Thyroid gland (tissue), 4 donors: ENCODE data around the gene CASD1. TPM values are rescaled to one million over a fixed set of nuclear protein-coding genes. Genes with fewer than 3 reads are reported as not detected.

ENCODE experiments used
- DNase-seq, 2 donors: peaks; one replicate each; pipeline ENCODE4 v3.0.0-alpha.2; 2019
- H3K27ac ChIP-seq, 3 donors: fragments of 200-600 bp; sonication (generic); 1 replicate in 2 of 3; 2 replicates in 1 of 3; pipeline ENCODE4 v1.5.1; 2016 to 2019; ENCODE audit warnings: mild to moderate bottlenecking in 1 of 3, moderate library complexity in 1 of 3
- H3K27me3 ChIP-seq: fragments of 200-600 bp; sonication (generic); one replicate; pipeline ENCODE4 v1.5.1; 2019
- H3K36me3 ChIP-seq, 2 donors: fragments of 200-600 bp; sonication (generic); one replicate each; pipeline ENCODE4 v1.5.1; 2016 to 2019
- H3K4me1 ChIP-seq, 2 donors: fragments of 200-600 bp; sonication (generic); one replicate each; pipeline ENCODE4 v1.5.1; 2017 to 2019
- H3K4me3 ChIP-seq, 3 donors: fragments of 200-600 bp; sonication (generic); replicated peaks in 1 of 3; 1 replicate in 2 of 3; 2 replicates in 1 of 3; pipeline ENCODE4 v1.5.1; 2016; ENCODE audit warnings: mild to moderate bottlenecking in 1 of 3
- H3K9me3 ChIP-seq: fragments of 200-600 bp; sonication (generic); one replicate; pipeline ENCODE4 v1.5.1; 2017
- POLR2A ChIP-seq, 2 donors: fragments of 450-650 bp; IDR thresholded peaks; one replicate each; pipeline ENCODE4 v1.6.1; 2017; ENCODE audit warnings: antibody characterized with exemption in 2 of 2, mild to moderate bottlenecking in 2 of 2, moderate library complexity in 1 of 2
- WGBS, 2 donors: methylation state at CpG; one replicate each; pipeline ENCODE4 v1.1.5; 2017; 5-methylcytosine and 5-hydroxymethylcytosine counted together
- intact Hi-C: fragments of 100-400 bp; cut with DNase I; formaldehyde crosslinking; loops from one replicate; pipeline ENCODE4 v1.15.1; 2023
- total RNA-seq, 4 donors: library from RNA; depleted of rRNA; stranded (reverse); fragments of >200 nt; gene quantifications; one replicate each; pipeline ENCODE4 v1.2.3, GENCODE V29; 2016
- TF ChIP-seq, protein P1 (sequence below), 6 experiments: fragments of 200-600 bp in 3 of 6; fragments of 450-650 bp in 3 of 6; sonication (generic) in 3 of 6; IDR thresholded peaks; one replicate each; pipeline ENCODE4 v1.5.1; 2016 to 2019; ENCODE audit warnings: antibody characterized with exemption in 6 of 6, mild to moderate bottlenecking in 2 of 6, inconsistent platforms in 1 of 6, moderate library complexity in 1 of 6

Gene CASD1
- total RNA-seq, 4 donors from 2014 or later: 34.4 to 52.5 (median 39.0) TPM

DNA sequence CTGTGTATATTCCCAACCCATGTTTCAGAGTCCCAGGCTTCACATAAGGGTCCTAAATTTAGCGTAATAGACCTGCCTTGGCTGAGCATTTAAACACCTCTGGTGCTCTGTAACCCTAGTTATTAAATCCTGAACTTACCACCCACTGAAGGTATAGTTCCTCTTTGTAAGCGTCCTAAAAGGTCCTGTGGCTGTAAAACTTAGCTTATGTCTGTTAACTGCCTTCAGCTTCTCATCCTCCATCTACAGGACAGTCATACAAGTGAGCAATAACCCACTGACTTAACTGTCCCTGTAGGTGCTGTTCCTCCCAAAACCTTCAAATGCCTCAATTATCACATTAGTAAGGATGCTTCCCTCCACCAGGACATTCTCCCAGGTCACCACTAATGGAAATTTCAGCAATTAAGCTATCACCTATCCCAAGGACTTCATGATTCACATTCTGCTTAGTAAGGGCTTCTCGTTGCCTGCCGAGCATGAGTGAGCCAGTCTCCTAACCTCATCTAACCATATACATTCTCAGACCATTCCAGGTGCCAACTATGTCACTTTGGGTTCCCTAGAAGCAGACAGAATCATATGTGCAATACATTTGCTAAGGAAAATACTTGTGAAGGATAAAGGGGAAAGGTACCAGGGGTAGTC is 55.8 kb downstream of the CASD1 start:
- Histone ChIP-seq H3K27me3 (no peaks in the 10 kb centered on the region), H3K27ac (no peak overlapping the region), H3K36me3 (no peaks in the 10 kb centered on the region), H3K9me3 (no peaks in the 10 kb centered on the region), H3K4me3 (no peak overlapping the region), H3K4me1 (no peaks in the 10 kb centered on the region)
- DNase-seq: no peak
- TF ChIP-seq, protein P1, sequence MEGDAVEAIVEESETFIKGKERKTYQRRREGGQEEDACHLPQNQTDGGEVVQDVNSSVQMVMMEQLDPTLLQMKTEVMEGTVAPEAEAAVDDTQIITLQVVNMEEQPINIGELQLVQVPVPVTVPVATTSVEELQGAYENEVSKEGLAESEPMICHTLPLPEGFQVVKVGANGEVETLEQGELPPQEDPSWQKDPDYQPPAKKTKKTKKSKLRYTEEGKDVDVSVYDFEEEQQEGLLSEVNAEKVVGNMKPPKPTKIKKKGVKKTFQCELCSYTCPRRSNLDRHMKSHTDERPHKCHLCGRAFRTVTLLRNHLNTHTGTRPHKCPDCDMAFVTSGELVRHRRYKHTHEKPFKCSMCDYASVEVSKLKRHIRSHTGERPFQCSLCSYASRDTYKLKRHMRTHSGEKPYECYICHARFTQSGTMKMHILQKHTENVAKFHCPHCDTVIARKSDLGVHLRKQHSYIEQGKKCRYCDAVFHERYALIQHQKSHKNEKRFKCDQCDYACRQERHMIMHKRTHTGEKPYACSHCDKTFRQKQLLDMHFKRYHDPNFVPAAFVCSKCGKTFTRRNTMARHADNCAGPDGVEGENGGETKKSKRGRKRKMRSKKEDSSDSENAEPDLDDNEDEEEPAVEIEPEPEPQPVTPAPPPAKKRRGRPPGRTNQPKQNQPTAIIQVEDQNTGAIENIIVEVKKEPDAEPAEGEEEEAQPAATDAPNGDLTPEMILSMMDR (IDR thresholded peaks at IDR 0.05): no peak
- TF ChIP-seq POLR2A (IDR thresholded peaks at IDR 0.05): no peak
- intact Hi-C loops: no loop called here
- WGBS, 2 donors: 99 to 100% methylated on average over 4 of the region's 4 CpGs

DNA sequence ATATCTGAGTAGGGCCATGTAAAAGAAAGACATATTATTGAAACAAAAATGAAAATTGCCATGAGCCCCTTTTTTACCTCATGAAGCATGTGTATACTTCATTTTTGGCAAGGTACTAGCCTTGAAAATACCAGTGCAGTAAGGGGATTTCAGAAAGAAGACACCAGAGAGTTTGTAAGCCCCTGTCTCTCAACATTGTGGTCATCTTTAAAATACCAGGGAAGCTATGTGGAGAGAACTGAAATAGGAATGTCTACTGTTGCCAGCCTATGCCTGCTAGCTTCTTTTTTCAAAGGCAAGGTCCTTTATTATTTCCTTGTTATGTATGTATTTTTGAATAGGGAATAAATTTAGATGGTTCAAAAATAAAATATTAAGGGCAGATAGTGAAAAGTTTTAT is 57.8 kb downstream of the CASD1 start:
- Histone ChIP-seq H3K36me3 (no peaks in the 10 kb centered on the region), H3K27me3 (no peaks in the 10 kb centered on the region), H3K27ac (no peak overlapping the region), H3K4me1 (no peaks in the 10 kb centered on the region), H3K9me3 (no peaks in the 10 kb centered on the region), H3K4me3 (no peak overlapping the region)
- TF ChIP-seq, protein P1 (IDR thresholded peaks at IDR 0.05): no peak
- intact Hi-C loops: no loop called here
- no peak for DNase-seq

DNA sequence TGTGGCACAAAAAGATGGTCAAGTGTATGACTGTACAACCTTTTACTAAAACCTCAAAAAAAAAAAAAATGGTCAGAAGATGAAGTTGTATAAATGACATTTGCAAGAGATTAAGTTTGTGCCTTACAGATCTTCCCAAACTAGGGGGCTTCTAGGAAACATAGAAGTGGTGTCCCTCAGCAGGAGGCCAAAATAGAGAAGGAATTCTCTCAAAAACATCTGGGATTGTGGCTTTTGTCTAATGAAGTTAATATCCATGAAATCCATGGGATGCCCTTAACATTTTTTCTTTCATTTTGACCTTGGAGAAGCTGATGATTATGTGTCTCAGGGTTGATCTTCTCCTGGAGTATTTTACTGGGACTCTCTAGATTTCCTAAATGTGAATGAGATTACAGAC is 62.2 kb downstream of the CASD1 start:
- no peak overlapping the region for H3K4me3 ChIP-seq
- TF ChIP-seq, protein P1 (IDR thresholded peaks at IDR 0.05): no peak
- TF ChIP-seq POLR2A (IDR thresholded peaks at IDR 0.05): no peak
- H3K27ac ChIP-seq: no peak overlapping the region
- H3K36me3 ChIP-seq: no peaks in the 10 kb centered on the region
- no peaks in the 10 kb centered on the region for H3K4me1 ChIP-seq
- H3K27me3 ChIP-seq: no peaks in the 10 kb centered on the region
- H3K9me3 ChIP-seq: no peaks in the 10 kb centered on the region
- no peak for DNase-seq
- intact Hi-C loops: no loop called here

DNA sequence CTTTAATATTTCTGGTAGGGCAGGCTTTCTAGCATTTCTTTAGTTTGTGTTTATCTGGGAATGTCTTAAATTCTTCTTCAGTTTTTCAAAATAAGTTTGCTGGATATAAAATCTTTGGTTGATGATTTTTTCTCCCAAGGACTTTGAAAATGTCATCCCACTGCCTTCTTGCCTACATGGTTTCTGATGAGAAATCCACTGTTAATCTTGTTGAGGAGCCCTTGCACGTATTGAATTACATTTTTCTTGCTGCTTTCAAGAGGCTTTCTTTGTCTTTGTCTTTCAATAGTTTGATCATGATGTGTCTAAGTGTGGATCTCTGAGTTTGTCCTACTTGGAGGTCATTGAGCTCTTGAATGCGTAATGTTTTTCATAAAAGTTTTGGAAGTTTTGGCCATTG is 66.0 kb downstream of the CASD1 start:
- Histone ChIP-seq H3K9me3 (no peaks in the 10 kb centered on the region), H3K27me3 (no peaks in the 10 kb centered on the region), H3K36me3 (no peaks in the 10 kb centered on the region), H3K4me3 (no peak overlapping the region), H3K27ac (no peak overlapping the region), H3K4me1 (no peaks in the 10 kb centered on the region)
- intact Hi-C loops: no loop called here
- WGBS, 2 donors: 95 to 98% methylated on average over 2 of the region's 2 CpGs
- DNase-seq: no peak
- TF ChIP-seq, protein P1 (IDR thresholded peaks at IDR 0.05): no peak
- TF ChIP-seq POLR2A (IDR thresholded peaks at IDR 0.05): no peak

DNA sequence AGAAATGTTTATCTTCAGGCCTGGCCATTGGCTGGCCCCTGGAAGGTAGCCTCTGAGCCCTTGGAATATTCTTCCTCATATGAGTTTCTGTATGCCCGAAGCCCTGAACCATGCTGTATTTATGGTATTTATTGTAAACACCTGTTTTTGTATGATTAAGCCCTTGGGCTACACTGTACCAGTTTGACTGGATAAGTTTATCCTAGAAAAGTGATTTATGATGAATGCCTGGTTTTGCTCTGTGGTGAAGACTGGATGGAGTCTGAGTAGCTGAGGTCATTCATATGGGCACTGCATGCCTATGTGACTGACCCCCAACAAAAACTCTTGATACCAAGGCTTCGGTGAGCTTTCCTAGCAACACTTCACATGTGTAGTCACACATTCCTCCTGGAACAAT is 66.7 kb downstream of the CASD1 start:
- intact Hi-C loops: no loop called here
- DNase-seq: no peak
- no peak for TF ChIP-seq POLR2A (IDR thresholded peaks at IDR 0.05)
- TF ChIP-seq, protein P1 (IDR thresholded peaks at IDR 0.05): no peak
- Histone ChIP-seq H3K4me1 (no peaks in the 10 kb centered on the region), H3K27me3 (no peaks in the 10 kb centered on the region), H3K4me3 (no peak overlapping the region), H3K36me3 (no peaks in the 10 kb centered on the region), H3K9me3 (no peaks in the 10 kb centered on the region), H3K27ac (no peak overlapping the region)
- WGBS, 2 donors: 96 to 100% methylated on average over 2 of the region's 2 CpGs
